H1 (cell line): ENCODE measurements around the gene SIGLEC14. TPM values are rescaled to one million over a fixed set of nuclear protein-coding genes. Genes with fewer than 3 reads are reported as not detected.
"Not testable (repeated sequence)": the region's sequence is repeated elsewhere in the genome, so short reads cannot be mapped to it uniquely, and the experiment has no call there.

Experiments
- CTCF ChIA-PET: fragments of 300-600 bp; sonication (Branson Sonifier 250); formaldehyde crosslinking; loops from one replicate; lab custom pipeline; 2021; ENCODE audit not compliant: partially characterized antibody; lab: Charles Lee
- POLR2A ChIA-PET: fragments of 300-600 bp; sonication (Branson Sonifier 250); formaldehyde crosslinking; loops from one replicate; lab custom pipeline; 2021; ENCODE audit warnings: inconsistent platforms; ENCODE audit not compliant: partially characterized antibody; lab: Charles Lee
- DNase-seq, 2 experiments: peaks; one replicate each; pipeline versions ENCODE4 v3.0.0 to v3.0.0-alpha.2; 2010 to 2022; ENCODE audit warnings: low spot score in 2 of 2, low read depth in 1 of 2, mixed read lengths in 1 of 2
- FAIRE-seq: peaks from 2 replicates; lab custom pipeline; 2011; peaks lifted over from hg19 to GRCh38; lab: Jason Lieb, UNC
- H2AFZ ChIP-seq: 2 replicates; pipeline ENCODE4 v1.8.1; 2012; ENCODE audit warnings: low read length, inconsistent platforms
- H2AK5ac ChIP-seq: 2 replicates; pipeline ENCODE4 v1.6.1; 2013; ENCODE audit warnings: low read depth, low read length
- H2BK120ac ChIP-seq: replicated peaks from 2 replicates; pipeline ENCODE3; 2013; ENCODE audit warnings: low read depth, low read length, inconsistent platforms
- H2BK12ac ChIP-seq: 2 replicates; pipeline ENCODE4 v1.6.1; 2013; ENCODE audit warnings: low read depth, low read length
- H2BK15ac ChIP-seq: 2 replicates; pipeline ENCODE4 v1.6.1; 2013; ENCODE audit warnings: low read length
- H2BK20ac ChIP-seq: 2 replicates; pipeline ENCODE4 v1.6.1; 2013; ENCODE audit warnings: low read length
- H2BK5ac ChIP-seq: 2 replicates; pipeline ENCODE4 v1.6.1; 2013; ENCODE audit warnings: low read depth, low read length
- H3K14ac ChIP-seq: 2 replicates; pipeline ENCODE4 v1.6.1; 2013; ENCODE audit warnings: inconsistent platforms; ENCODE audit not compliant: insufficient read length
- H3K18ac ChIP-seq: 2 replicates; pipeline ENCODE4 v1.6.1; 2013; ENCODE audit warnings: low read length; ENCODE audit errors: extremely low read depth
- H3K23ac ChIP-seq: 2 replicates; pipeline ENCODE4 v1.6.1; 2013; ENCODE audit warnings: inconsistent platforms; ENCODE audit not compliant: insufficient read length
- H3K23me2 ChIP-seq: 2 replicates; pipeline ENCODE4 v1.6.1; 2013; ENCODE audit warnings: low read depth, low read length
- H3K27ac ChIP-seq: 2 replicates; pipeline ENCODE4 v1.6.1; 2011; ENCODE audit warnings: low read depth, low read length, inconsistent platforms
- H3K27me3 ChIP-seq, 4 experiments: replicated peaks in 1 of 4; 1 replicate in 1 of 4; 2 replicates in 3 of 4; pipeline versions ENCODE4 v1.6.1 to v1.8.1; 2011 to 2013; ENCODE audit warnings: low read length in 3 of 4, mild to moderate bottlenecking in 3 of 4, inconsistent platforms in 2 of 4, mixed read lengths in 2 of 4, moderate library complexity in 1 of 4; ENCODE audit not compliant: control insufficient read depth in 3 of 4, insufficient read depth in 3 of 4; ENCODE audit errors: extremely low read depth in 1 of 4
- H3K36me3 ChIP-seq, 4 experiments: 2 replicates each; pipeline versions ENCODE4 v1.6.1 to v1.8.1; 2011 to 2013; ENCODE audit warnings: mild to moderate bottlenecking in 4 of 4, low read length in 3 of 4, moderate library complexity in 2 of 4, control low read depth in 1 of 4, inconsistent platforms in 1 of 4; ENCODE audit not compliant: insufficient read depth in 4 of 4, control insufficient read depth in 2 of 4
- H3K4ac ChIP-seq: replicated peaks from 2 replicates; pipeline ENCODE3; 2013; ENCODE audit warnings: low read length, low read depth, mixed read lengths, inconsistent platforms; ENCODE audit not compliant: insufficient read length
- H3K4me1 ChIP-seq, 4 experiments: replicated peaks in 1 of 4; 1 replicate in 1 of 4; 2 replicates in 3 of 4; pipeline versions ENCODE4 v1.6.1 to v1.8.1; 2011 to 2013; ENCODE audit warnings: low read length in 3 of 4, inconsistent platforms in 2 of 4, mixed read lengths in 1 of 4; ENCODE audit not compliant: insufficient read depth in 4 of 4, control insufficient read depth in 3 of 4
- H3K4me2 ChIP-seq, 2 experiments: 2 replicates each; pipeline versions ENCODE4 v1.6.1 to v1.8.1; 2011 to 2013; ENCODE audit warnings: low read depth in 2 of 2, low read length in 2 of 2, control low read depth in 1 of 2, inconsistent platforms in 1 of 2, mild to moderate bottlenecking in 1 of 2; ENCODE audit not compliant: insufficient read depth in 1 of 2
- H3K4me3 ChIP-seq, 4 experiments: fragments of 200-600, 300-600 bp in 1 of 4; sonication (generic), shearing (Covaris generic), sonication (Bioruptor Twin) in 1 of 4; 2 replicates each; pipeline versions ENCODE4 v1.5.1 to v1.8.1; 2011 to 2016; ENCODE audit warnings: low read length in 4 of 4, low read depth in 3 of 4, control low read depth in 2 of 4, inconsistent platforms in 2 of 4, mild to moderate bottlenecking in 2 of 4, mixed read lengths in 1 of 4, moderate library complexity in 1 of 4; ENCODE audit not compliant: insufficient read depth in 2 of 4; ENCODE audit errors: extremely low read depth in 1 of 4
- H3K56ac ChIP-seq: replicated peaks from 2 replicates; pipeline ENCODE3; 2013; ENCODE audit warnings: low read depth, mild to moderate bottlenecking, mixed read lengths, low read length, inconsistent platforms; ENCODE audit not compliant: insufficient read length
- H3K79me1 ChIP-seq: 2 replicates; pipeline ENCODE4 v1.6.1; 2013; ENCODE audit warnings: low read depth, low read length, control low read depth
- H3K79me2 ChIP-seq, 2 experiments: 2 replicates each; pipeline versions ENCODE4 v1.6.1 to v1.8.1; 2012 to 2013; ENCODE audit warnings: low read length in 2 of 2, mild to moderate bottlenecking in 2 of 2, inconsistent platforms in 1 of 2; ENCODE audit not compliant: insufficient read depth in 2 of 2, control insufficient read depth in 1 of 2
- H3K9ac ChIP-seq, 4 experiments: replicated peaks in 1 of 4; 1 replicate in 1 of 4; 2 replicates in 3 of 4; pipeline versions ENCODE4 v1.6.1 to v1.8.1; 2011 to 2013; ENCODE audit warnings: low read depth in 3 of 4, low read length in 3 of 4, control low read depth in 2 of 4, mild to moderate bottlenecking in 2 of 4, moderate library complexity in 2 of 4, inconsistent platforms in 1 of 4; ENCODE audit errors: extremely low read depth in 1 of 4
- H3K9me3 ChIP-seq, 2 experiments: 2 replicates each; pipeline versions ENCODE4 v1.6.1 to v1.8.1; 2012 to 2013; ENCODE audit warnings: mild to moderate bottlenecking in 2 of 2, moderate library complexity in 2 of 2, control low read depth in 1 of 2, inconsistent platforms in 1 of 2, low read depth in 1 of 2, low read length in 1 of 2, mixed read lengths in 1 of 2; ENCODE audit not compliant: insufficient read depth in 2 of 2
- H4K20me1 ChIP-seq, 2 experiments: replicated peaks in 1 of 2; 2 replicates each; pipeline versions ENCODE3 to v1.8.1; 2011 to 2013; ENCODE audit warnings: inconsistent platforms in 2 of 2, low read length in 2 of 2, mild to moderate bottlenecking in 1 of 2; ENCODE audit not compliant: insufficient read depth in 2 of 2, control insufficient read depth in 1 of 2
- H4K5ac ChIP-seq: 2 replicates; pipeline ENCODE4 v1.6.1; 2013; ENCODE audit warnings: low read length, low read depth, mixed read lengths, inconsistent platforms; ENCODE audit not compliant: insufficient read length
- H4K8ac ChIP-seq: 2 replicates; pipeline ENCODE4 v1.8.0; 2013; ENCODE audit warnings: mild to moderate bottlenecking, moderate library complexity, low read length, inconsistent platforms; ENCODE audit not compliant: insufficient read depth; ENCODE audit errors: extremely low read depth
- H4K91ac ChIP-seq: replicated peaks from 2 replicates; pipeline ENCODE3; 2013; ENCODE audit warnings: low read length, mixed read lengths, inconsistent platforms; ENCODE audit not compliant: insufficient read length
- WGBS, 2 experiments: shearing (Covaris generic) in 1 of 2; methylation state at CpG; one replicate each; pipeline versions ENCODE4 v1.1.6 to v1.1.7; 2013 to 2015; ENCODE audit warnings: low lambda C conversion rate in 2 of 2, mixed read lengths in 2 of 2, inconsistent platforms in 1 of 2, low coverage in 1 of 2, missing lambda C conversion rate in 1 of 2; ENCODE audit not compliant: insufficient replicate concordance in 2 of 2, insufficient coverage in 1 of 2, insufficient read length in 1 of 2; ENCODE audit errors: extremely low coverage in 1 of 2, missing lambda C conversion rate in 1 of 2; 5-methylcytosine and 5-hydroxymethylcytosine counted together
- long read RNA-seq, 2 experiments: library from RNA in 1 of 2; library from capped mRNA in 1 of 2; stranded (forward); transcript quantifications; one replicate each; pipeline ENCODE4 v2.0.0, GENCODE V29; 2021; ENCODE audit warnings: inconsistent platforms in 1 of 2
- polyA minus RNA-seq, 3 experiments: library from RNA; depleted of rRNA, polyadenylated mRNA; stranded (reverse); fragments of >200 nt; gene quantifications; 1 replicate in 2 of 3; 2 replicates in 1 of 3; pipeline ENCODE4 v1.2.3, GENCODE V29; 2011
- polyA plus RNA-seq, 7 experiments: library from polyadenylated mRNA; depleted of rRNA in 3 of 7; stranded (reverse) in 5 of 7; unstranded in 2 of 7; fragments of >200 nt in 5 of 7; fragments of 200-250 nt in 2 of 7; gene quantifications; 1 replicate in 5 of 7; 2 replicates in 1 of 7; 4 replicates in 1 of 7; pipeline versions ENCODE4 v1.2.1 to v1.2.3, GENCODE V29; 2011 to 2013; ENCODE audit warnings: missing spikeins in 2 of 7, mixed read lengths in 2 of 7
- total RNA-seq: library from RNA; stranded (reverse); fragmentation: NEBNext Ultra II Directional; extraction: Animal tissue kit (Norgen Biotek cat#: 25700); gene quantifications from 2 replicates; pipeline ENCODE4 v1.2.1, GENCODE V29; 2021

SIGLEC14 gene, protein sequence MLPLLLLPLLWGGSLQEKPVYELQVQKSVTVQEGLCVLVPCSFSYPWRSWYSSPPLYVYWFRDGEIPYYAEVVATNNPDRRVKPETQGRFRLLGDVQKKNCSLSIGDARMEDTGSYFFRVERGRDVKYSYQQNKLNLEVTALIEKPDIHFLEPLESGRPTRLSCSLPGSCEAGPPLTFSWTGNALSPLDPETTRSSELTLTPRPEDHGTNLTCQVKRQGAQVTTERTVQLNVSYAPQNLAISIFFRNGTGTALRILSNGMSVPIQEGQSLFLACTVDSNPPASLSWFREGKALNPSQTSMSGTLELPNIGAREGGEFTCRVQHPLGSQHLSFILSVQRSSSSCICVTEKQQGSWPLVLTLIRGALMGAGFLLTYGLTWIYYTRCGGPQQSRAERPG
- total RNA-seq, result not detected in 2 replicates
- polyA plus RNA-seq (2011; rRNA removed), result not detected in 2 replicates
- polyA plus RNA-seq (2011; cell fraction: cytosol; rRNA removed), result not detected
- not detected for polyA plus RNA-seq (2011; cell fraction: nucleus; rRNA removed)
- 0.08 TPM in 1 of 4 replicates, not detected in the others for polyA plus RNA-seq (2012, experiment 1 of 2)
- not detected for polyA plus RNA-seq (2012, experiment 2 of 2)
- not detected for polyA plus RNA-seq (2013, experiment 1 of 2)
- 0.04 TPM for polyA plus RNA-seq (2013, experiment 2 of 2)
- not detected in 2 replicates for polyA minus RNA-seq (2011; rRNA and poly(A)+ RNA removed)
- polyA minus RNA-seq (2011; cell fraction: cytosol; rRNA and poly(A)+ RNA removed), result not detected
- polyA minus RNA-seq (2011; cell fraction: nucleus; rRNA and poly(A)+ RNA removed), result not detected
- long read RNA-seq, experiment 1, result 0 reads
- long read RNA-seq, experiment 2, result 0 reads

DNA sequence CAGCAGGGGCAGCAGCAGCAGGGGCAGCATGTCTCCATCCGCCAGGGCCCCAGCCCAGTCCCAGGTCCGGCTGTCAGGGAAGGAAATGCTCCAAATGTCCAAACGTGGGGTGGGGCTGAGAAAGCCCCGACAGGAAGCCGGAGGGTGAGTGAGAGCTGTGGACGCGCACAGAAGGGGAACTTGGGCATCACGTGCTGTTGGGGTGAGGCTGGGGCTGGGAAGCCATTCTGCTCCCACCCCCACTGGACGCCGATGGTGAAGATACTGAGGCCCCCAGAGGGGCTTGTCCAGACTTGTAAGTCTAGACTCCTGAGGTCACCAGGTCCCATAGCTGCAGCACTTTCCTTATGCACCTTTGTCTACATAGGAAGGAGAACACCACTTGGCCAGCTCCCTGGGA, at the start of gene SIGLEC14:
Gene SIGLEC14 (minus strand): TSS at position 96 of the 400 bp plus-strand sequence. CDS start 66 bp downstream, at position 30.
- H3K27ac ChIP-seq, H2BK12ac ChIP-seq, H3K79me2 ChIP-seq, H2AFZ ChIP-seq, H3K27me3 ChIP-seq, H3K4me1 ChIP-seq, H3K4me2 ChIP-seq, H2BK20ac ChIP-seq, H3K23ac ChIP-seq, H3K36me3 ChIP-seq, POLR2A ChIA-PET, H3K4ac ChIP-seq, H3K23me2 ChIP-seq, FAIRE-seq, H3K9ac ChIP-seq, H3K56ac ChIP-seq, H2BK120ac ChIP-seq, DNase-seq, H2BK15ac ChIP-seq, H4K20me1 ChIP-seq, H3K4me3 ChIP-seq, CTCF ChIA-PET, H2AK5ac ChIP-seq, H3K14ac ChIP-seq, H3K79me1 ChIP-seq, H4K8ac ChIP-seq, H2BK5ac ChIP-seq, H3K18ac ChIP-seq, H4K5ac ChIP-seq, H4K91ac ChIP-seq: not testable (repeated sequence)
- peaks cover 49 to 71% of the 10 kb centered on the region in 2 experiments for H3K9me3 ChIP-seq
- 77% methylated on average over 2 of the region's 10 CpGs; no CpG with 5 or more reads in 1 of the 2 experiments for WGBS, 2 experiments
